ENCODE results near the gene ZZZ3.
A peak's percentile ranks its signal among the peaks of the same experiment; 100 is the strongest.

Gene ZZZ3

DNA sequence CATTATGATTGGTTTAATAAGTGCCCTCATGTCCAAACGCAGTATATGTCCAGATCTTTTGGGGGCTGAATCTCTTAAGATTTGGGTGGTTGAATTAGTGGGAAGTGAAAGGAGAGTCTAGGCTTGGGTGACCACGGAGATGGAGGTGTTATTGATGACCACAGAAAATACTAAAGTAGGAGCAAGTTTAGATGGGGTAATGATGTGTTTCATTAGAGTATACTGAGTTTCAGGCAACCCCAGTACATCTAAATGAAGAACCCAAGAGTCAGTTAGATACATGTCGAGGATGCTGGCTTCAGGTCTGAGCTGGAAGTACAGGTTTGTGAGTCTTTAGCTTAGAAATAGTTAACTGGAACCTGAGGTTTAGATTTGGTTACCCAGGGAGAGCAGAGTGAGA, 6.5 kb upstream of the ZZZ3 start:
- no peaks in the 10 kb centered on the region for H3K79me2 ChIP-seq
- TF ChIP-seq, protein P1, sequence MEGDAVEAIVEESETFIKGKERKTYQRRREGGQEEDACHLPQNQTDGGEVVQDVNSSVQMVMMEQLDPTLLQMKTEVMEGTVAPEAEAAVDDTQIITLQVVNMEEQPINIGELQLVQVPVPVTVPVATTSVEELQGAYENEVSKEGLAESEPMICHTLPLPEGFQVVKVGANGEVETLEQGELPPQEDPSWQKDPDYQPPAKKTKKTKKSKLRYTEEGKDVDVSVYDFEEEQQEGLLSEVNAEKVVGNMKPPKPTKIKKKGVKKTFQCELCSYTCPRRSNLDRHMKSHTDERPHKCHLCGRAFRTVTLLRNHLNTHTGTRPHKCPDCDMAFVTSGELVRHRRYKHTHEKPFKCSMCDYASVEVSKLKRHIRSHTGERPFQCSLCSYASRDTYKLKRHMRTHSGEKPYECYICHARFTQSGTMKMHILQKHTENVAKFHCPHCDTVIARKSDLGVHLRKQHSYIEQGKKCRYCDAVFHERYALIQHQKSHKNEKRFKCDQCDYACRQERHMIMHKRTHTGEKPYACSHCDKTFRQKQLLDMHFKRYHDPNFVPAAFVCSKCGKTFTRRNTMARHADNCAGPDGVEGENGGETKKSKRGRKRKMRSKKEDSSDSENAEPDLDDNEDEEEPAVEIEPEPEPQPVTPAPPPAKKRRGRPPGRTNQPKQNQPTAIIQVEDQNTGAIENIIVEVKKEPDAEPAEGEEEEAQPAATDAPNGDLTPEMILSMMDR (IDR thresholded peaks at IDR 0.05) = no peak
- H3K36me3 ChIP-seq (ENCODE audit: control insufficient read depth, insufficient read depth, low read length) = no peaks in the 10 kb centered on the region
- no peaks in the 10 kb centered on the region for H3K4me1 ChIP-seq
- H3K4me2 ChIP-seq (ENCODE audit: low read length) = no peak overlapping the region
- no peak overlapping the region for H2AFZ ChIP-seq
- H3K4me3 ChIP-seq (ENCODE audit: low read depth, low read length) = no peak overlapping the region
- H3K9ac ChIP-seq = no peak overlapping the region
- no peaks in the 10 kb centered on the region for H3K27me3 ChIP-seq (ENCODE audit: control insufficient read depth, insufficient read depth, low read length)
- H3K27ac ChIP-seq = no peak overlapping the region
- no peaks in the 10 kb centered on the region for H3K9me3 ChIP-seq (ENCODE audit: control insufficient read depth, low read length)

GRCh38 chr1:77687519-77687906, 5.1 kb upstream of the ZZZ3 start:
- Histone ChIP-seq H3K4me3 (ENCODE audit: low read depth, low read length) (no peak overlapping the region), H3K36me3 (ENCODE audit: control insufficient read depth, insufficient read depth, low read length) (no peaks in the 10 kb centered on the region), H3K4me2 (ENCODE audit: low read length) (no peak overlapping the region), H3K9me3 (ENCODE audit: control insufficient read depth, low read length) (no peaks in the 10 kb centered on the region), H3K27ac (no peak overlapping the region), H3K9ac (no peak overlapping the region), H3K79me2 (peaks cover 1% of the 10 kb centered on the region), H3K4me1 (no peaks in the 10 kb centered on the region), H3K27me3 (ENCODE audit: control insufficient read depth, insufficient read depth, low read length) (no peaks in the 10 kb centered on the region), H2AFZ (peak overlapping the region; percentile 17)
- TF ChIP-seq, protein P1 (IDR thresholded peaks at IDR 0.05) = peak; percentile 13

DNA sequence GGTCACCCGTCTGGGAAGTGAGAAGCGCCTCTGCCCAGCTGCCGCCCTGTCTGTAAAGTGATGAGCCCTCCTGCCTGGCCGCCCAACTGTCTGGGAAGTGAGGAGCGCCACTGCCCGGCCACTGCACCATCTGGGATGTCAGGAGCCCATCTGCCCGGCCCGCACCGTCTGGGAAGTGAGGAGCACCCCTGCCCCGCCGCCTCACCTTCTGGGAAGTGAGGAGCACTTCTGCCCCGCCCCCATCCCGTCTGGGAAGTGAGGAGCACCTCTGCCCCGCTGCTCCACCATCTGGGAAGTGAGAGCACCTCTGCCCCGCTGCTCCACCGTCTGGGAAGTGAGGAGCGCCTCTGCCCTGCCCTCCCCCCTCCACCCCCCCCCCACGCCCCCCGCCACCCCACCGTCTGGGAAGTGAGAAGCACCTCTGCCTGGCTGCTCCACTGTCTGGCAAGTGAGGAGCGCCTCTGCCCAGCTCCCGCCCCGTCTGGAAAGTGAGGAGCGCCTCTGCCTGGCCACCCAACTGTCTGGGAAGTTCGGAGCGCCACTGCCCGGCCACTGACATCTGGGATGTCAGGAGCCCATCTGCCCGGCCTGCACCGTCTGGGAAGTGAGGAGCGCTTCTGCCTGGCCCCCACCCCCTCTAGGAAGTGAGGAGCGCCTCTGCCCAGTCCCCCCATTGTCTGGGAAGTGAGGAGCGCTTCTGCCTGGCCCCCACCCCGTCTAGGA, 4.5 kb upstream of the ZZZ3 start:
- no peak overlapping the region for H3K27ac ChIP-seq
- H3K4me3 ChIP-seq (ENCODE audit: low read depth, low read length) = no peak overlapping the region
- H3K36me3 ChIP-seq (ENCODE audit: control insufficient read depth, insufficient read depth, low read length) = no peaks in the 10 kb centered on the region

DNA sequence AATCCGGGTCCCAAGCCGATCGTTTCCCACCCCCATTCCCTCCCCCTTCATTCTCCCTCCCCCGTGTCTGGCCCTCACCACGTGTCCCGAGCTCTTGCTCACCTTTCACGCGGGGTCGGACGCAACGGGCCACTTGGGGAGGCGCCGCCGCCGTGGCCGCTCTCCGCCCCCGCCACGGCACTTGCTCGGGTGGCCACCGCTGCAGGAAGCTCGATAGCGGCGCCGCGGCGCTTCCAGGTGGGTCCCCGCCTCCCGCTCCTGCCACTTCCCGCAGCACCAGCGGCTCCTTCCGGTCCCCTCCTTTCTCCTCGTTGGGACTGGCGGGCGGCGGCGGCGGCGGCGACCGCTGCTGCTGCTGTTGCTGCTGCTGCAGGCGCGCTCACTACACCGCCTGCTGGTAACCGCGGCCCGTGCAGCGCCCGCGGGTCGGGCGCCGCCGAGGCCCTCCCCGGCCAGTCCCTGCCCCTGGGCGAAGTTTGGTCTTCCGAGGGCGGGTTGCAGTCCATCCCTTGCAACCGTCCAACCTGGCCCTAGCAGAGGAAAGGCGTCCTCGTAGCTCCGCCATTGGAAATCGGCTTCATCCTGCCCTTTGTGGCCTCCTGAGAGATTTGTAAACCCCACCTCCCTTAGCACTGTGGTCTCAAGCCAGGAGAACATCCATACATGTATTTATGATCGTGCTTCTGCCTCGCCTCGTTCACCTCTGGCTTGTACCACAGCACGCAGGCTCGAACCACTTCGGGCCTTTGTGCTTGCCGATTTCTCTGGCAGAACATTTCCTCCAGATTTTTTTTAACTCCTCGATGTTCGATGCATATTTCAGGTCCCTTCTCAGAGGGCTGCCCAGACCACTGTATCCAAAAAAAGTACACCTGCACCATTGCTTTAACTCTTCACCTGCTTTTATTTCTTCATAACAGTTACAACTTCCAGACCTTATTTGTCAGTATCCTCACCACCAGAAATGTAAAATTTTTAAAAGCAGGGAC, 996 bp upstream of the ZZZ3 start:
- no peaks in the 10 kb centered on the region for H3K9me3 ChIP-seq (ENCODE audit: control insufficient read depth, low read length)
- H2AFZ ChIP-seq = peak overlapping the region; percentile 97
- H3K4me3 ChIP-seq (ENCODE audit: low read depth, low read length) = peak overlapping the region; percentile 96
- no peaks in the 10 kb centered on the region for H3K36me3 ChIP-seq (ENCODE audit: control insufficient read depth, insufficient read depth, low read length)
- H3K4me1 ChIP-seq = no peaks in the 10 kb centered on the region
- peak overlapping the region; percentile 53 for H3K9ac ChIP-seq
- H3K27ac ChIP-seq = peak overlapping the region; percentile 94
- peaks cover 8% of the 10 kb centered on the region for H3K79me2 ChIP-seq
- TF ChIP-seq, protein P1 (IDR thresholded peaks at IDR 0.05) = peak; percentile 77
- peak overlapping the region; percentile 84 for H3K4me2 ChIP-seq (ENCODE audit: low read length)
- H3K27me3 ChIP-seq (ENCODE audit: control insufficient read depth, insufficient read depth, low read length) = no peaks in the 10 kb centered on the region

More for the DNA sequence above, 4.5 kb upstream of the ZZZ3 start:
- H3K4me2 ChIP-seq (ENCODE audit: low read length) = no peak overlapping the region
- TF ChIP-seq, protein P1 (IDR thresholded peaks at IDR 0.05) = no peak
- H3K27me3 ChIP-seq (ENCODE audit: control insufficient read depth, insufficient read depth, low read length) = no peaks in the 10 kb centered on the region
- no peaks in the 10 kb centered on the region for H3K9me3 ChIP-seq (ENCODE audit: control insufficient read depth, low read length)
- H3K4me1 ChIP-seq = no peaks in the 10 kb centered on the region
- peaks cover 3% of the 10 kb centered on the region for H3K79me2 ChIP-seq
- no peak overlapping the region for H3K9ac ChIP-seq
- H2AFZ ChIP-seq = no peak overlapping the region

Data from parathyroid adenoma (tissue), 2 donors.